Ascending aorta (tissue), 2 donors: Measurements from ENCODE around the gene UBLCP1. TPM values are rescaled to one million over a fixed set of nuclear protein-coding genes. Genes with fewer than 3 reads are reported as not detected.

Source experiments
- DNase-seq, 2 donors: peaks; one replicate each; pipeline ENCODE4 v3.0.0-alpha.2; 2019; ENCODE audit warnings: low spot score in 2 of 2
- H3K27ac ChIP-seq, 2 donors: fragments of 200-600 bp; sonication (generic); one replicate each; pipeline ENCODE4 v1.5.1; 2016 to 2017; ENCODE audit warnings: mild to moderate bottlenecking in 1 of 2
- H3K27me3 ChIP-seq: fragments of 200-600 bp; sonication (generic); one replicate; pipeline ENCODE4 v1.5.1; 2017
- H3K36me3 ChIP-seq, 2 donors: fragments of 200-600 bp; sonication (generic); one replicate each; pipeline ENCODE4 v1.5.1; 2016
- H3K4me1 ChIP-seq, 2 donors: fragments of 200-600 bp; sonication (generic); one replicate each; pipeline ENCODE4 v1.5.1; 2016 to 2017; ENCODE audit warnings: mild to moderate bottlenecking in 1 of 2
- H3K4me3 ChIP-seq, 2 donors: fragments of 200-600 bp; sonication (generic); one replicate each; pipeline ENCODE4 v1.5.1; 2016 to 2017; ENCODE audit warnings: mild to moderate bottlenecking in 1 of 2
- H3K9me3 ChIP-seq, 2 donors: fragments of 200-600 bp; sonication (generic); one replicate each; pipeline ENCODE4 v1.5.1; 2016
- intact Hi-C: fragments of 100-400 bp; cut with DNase I; formaldehyde crosslinking; loops from one replicate; pipeline ENCODE4 v1.15.1; 2023
- total RNA-seq: library from RNA; depleted of rRNA; stranded (reverse); fragments of >200 nt; gene quantifications from one replicate; pipeline ENCODE4 v1.1.0, GENCODE V29; 2016
- TF ChIP-seq, protein P1 (sequence below), 3 experiments: fragments of 200-600 bp in 2 of 3; fragments of 450-650 bp in 1 of 3; sonication (generic) in 2 of 3; IDR thresholded peaks; one replicate each; pipeline ENCODE4 v1.5.1; 2016 to 2019; ENCODE audit warnings: antibody characterized with exemption in 3 of 3, mild to moderate bottlenecking in 1 of 3, moderate library complexity in 1 of 3

The UBLCP1 gene
- total RNA-seq, 1 donor from 2014 or later: 11.0 TPM

DNA sequence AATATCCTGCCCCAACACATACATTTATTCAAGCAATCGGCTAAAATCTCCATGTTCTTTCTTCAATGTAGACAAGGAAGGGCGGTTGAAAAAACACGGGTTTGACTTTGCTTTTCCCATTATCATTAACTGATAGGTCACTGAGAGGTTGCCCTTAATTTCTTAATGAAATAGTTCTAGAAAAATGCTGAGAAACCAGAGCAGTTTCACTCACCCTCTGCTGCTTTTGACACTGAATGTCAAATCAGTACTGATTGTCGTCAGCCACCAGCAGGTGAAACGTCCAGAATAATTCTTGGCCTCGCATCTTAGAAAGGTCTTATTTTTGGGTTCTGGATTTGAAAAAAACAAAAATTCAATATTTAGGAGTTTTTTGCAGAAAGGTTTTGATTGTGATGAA lies 59.1 kb downstream of the UBLCP1 start:
- no peak for DNase-seq
- TF ChIP-seq, protein P1, sequence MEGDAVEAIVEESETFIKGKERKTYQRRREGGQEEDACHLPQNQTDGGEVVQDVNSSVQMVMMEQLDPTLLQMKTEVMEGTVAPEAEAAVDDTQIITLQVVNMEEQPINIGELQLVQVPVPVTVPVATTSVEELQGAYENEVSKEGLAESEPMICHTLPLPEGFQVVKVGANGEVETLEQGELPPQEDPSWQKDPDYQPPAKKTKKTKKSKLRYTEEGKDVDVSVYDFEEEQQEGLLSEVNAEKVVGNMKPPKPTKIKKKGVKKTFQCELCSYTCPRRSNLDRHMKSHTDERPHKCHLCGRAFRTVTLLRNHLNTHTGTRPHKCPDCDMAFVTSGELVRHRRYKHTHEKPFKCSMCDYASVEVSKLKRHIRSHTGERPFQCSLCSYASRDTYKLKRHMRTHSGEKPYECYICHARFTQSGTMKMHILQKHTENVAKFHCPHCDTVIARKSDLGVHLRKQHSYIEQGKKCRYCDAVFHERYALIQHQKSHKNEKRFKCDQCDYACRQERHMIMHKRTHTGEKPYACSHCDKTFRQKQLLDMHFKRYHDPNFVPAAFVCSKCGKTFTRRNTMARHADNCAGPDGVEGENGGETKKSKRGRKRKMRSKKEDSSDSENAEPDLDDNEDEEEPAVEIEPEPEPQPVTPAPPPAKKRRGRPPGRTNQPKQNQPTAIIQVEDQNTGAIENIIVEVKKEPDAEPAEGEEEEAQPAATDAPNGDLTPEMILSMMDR (IDR thresholded peaks at IDR 0.05): no peak
- Histone ChIP-seq H3K27ac (no peak overlapping the region), H3K9me3 (no peaks in the 10 kb centered on the region), H3K36me3 (no peaks in the 10 kb centered on the region), H3K4me3 (no peak overlapping the region), H3K4me1 (no peaks in the 10 kb centered on the region), H3K27me3 (no peaks in the 10 kb centered on the region)
- intact Hi-C loops: no loop called here

DNA sequence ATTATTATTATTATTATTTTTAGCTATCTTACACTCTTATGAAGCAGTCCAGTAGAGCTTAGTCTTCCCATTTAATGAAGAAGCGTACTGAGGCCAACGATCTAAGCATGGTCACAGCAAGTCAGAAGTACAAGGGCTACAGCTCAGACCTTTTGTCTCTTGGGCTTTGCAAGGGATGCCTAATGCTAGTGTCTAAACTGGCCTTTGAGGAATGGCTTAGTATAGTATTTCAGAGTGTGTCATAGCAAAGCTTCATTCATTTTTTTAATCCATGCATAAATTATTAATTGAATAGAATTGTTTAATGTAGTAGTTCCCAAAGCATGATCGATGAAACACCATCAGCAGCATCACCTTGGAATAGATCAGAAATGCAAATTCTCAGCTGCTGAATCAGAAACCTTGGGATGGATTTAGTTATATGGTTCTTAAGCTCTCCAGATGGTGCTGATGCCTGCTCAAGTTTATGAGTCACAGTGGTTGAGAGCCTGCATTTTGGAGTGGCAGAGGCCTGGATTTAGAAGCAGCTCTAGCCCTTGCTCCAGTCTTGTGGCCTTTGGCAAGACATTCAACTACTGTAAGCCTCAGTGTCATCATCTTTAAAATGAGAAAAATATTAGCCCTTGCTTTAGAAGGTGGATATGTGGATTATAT lies 61.1 kb downstream of the UBLCP1 start:
- intact Hi-C loops: no loop called here
- H3K4me3 ChIP-seq: no peak overlapping the region
- H3K9me3 ChIP-seq: no peaks in the 10 kb centered on the region

DNA sequence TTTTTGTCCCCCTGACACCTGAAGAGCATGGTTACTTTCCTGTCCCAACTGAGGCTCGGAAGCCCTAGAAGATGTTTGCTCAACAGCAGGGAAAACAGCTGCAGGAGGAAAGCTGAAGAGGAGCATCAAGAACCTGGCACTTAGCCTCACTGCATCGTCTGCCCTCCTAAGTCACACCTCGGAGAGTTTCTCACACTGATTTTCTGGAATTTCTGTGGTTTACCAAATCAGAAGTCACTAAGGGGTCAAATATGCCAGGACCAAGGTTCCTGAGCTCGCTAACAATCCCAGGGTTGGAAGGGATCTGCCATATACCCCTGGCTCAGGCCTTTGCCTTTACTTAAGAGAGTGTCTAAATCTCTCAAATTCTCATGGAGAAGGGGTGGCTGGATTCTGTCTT lies 61.9 kb downstream of the UBLCP1 start:
- Histone ChIP-seq H3K27ac (no peak overlapping the region), H3K36me3 (no peaks in the 10 kb centered on the region), H3K4me1 (no peaks in the 10 kb centered on the region), H3K9me3 (no peaks in the 10 kb centered on the region), H3K27me3 (no peaks in the 10 kb centered on the region), H3K4me3 (no peak overlapping the region)
- no peak for DNase-seq
- intact Hi-C loops: no loop called here
- TF ChIP-seq, protein P1 (IDR thresholded peaks at IDR 0.05): no peak

More for the DNA sequence above, 61.1 kb downstream of the UBLCP1 start:
- TF ChIP-seq, protein P1 (IDR thresholded peaks at IDR 0.05): no peak
- Histone ChIP-seq H3K36me3 (no peaks in the 10 kb centered on the region), H3K27ac (no peak overlapping the region), H3K27me3 (no peaks in the 10 kb centered on the region), H3K4me1 (no peaks in the 10 kb centered on the region)
- DNase-seq: no peak

DNA sequence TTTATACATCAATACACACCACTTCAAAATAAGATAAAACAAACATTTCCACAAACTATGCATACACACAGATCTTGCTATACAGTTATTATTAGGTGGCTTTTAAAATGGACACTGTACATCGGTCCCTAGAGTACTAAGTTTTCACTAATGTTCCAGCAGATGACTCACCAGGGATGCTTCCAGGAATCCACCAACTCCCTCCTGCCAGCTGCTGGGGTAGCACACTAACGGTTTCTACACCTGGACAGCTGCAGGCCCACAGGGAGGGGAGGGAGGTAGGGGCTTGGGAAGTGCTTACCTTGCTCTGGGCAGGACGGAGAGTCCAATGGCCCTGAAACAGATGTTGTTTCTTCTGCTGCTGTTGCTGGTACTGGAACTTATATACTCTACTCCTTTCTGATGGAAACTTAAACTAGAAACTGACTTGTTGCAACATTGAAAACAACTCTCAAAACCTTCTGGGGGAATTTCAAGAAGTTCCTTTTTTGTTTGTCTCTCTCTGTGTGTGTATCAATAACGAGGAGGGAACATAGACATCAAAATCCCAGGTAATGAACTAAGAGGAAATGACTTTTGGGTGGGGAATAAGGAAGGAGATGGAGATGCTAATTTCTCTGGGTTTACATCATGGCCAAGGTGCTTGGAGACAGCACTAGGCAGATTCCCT lies 67.2 kb downstream of the UBLCP1 start, which contains the start of gene IL12B:
Gene IL12B, minus strand, starts transcription at position 357 of the 670 bp plus-strand sequence. CDS start 3,705 bp downstream, outside the sequence.
- TF ChIP-seq, protein P1 (IDR thresholded peaks at IDR 0.05): no peak
- H3K9me3 ChIP-seq: no peaks in the 10 kb centered on the region
- peak within 1 kb of the TSS; percentile 49 to 65 for H3K4me3 ChIP-seq
- intact Hi-C loops: no loop called here
- H3K36me3 ChIP-seq: no peaks in the 10 kb centered on the region
- H3K27me3 ChIP-seq: no peaks in the 10 kb centered on the region
- peaks cover 0 to 7% of the 10 kb centered on the region in 2 donors for H3K4me1 ChIP-seq
- no peak within 1 kb of the TSS for H3K27ac ChIP-seq
- no peak for DNase-seq

DNA sequence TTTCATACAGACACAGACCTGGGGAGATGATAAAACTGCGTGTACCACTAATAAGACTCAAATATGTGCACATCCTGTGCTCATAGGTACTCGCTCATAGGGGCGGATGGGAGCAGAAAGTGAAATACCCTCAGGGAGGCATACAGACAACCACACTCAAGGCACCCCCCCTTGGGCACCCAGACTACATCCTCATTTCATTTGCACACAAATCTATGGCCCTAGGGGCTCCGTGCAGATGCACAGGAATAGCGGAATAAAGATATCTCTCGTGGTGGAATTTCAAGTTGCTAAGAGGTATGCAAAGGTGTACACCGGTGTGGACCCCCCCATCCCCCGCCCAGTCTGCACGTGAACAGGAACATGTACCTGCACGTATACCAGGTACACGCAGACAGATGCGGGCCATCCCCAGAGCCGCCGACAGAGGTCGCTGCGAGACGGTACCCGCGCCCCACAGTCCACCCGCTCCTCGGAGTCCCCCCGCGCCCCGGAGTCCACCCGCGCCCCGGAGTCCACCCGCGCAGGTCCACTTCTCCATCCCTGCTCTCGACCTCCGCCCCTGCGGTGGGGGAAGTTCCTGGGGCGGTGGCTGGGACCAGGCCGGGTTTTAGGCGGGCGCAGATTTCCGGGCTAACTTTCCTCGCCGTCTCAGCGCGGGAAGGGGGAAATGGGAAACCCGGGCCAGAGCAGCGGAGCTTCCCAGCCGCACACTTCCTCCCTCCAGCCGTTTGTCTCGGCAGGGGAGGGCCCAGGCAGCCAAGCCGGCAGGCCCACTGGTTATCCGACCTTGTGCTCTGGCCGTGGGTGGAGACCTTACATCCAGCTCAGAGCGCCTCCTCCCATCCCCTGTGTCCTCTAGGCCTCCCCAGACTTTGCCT lies 68.2 kb downstream of the UBLCP1 start:
- Histone ChIP-seq H3K9me3 (no peaks in the 10 kb centered on the region), H3K27me3 (no peaks in the 10 kb centered on the region), H3K4me3 (peak overlapping the region; percentile 49 to 65), H3K36me3 (no peaks in the 10 kb centered on the region), H3K27ac (no peak overlapping the region), H3K4me1 (peaks cover 0 to 7% of the 10 kb centered on the region in 2 donors)
- intact Hi-C loops: no loop called here
- TF ChIP-seq, protein P1 (IDR thresholded peaks at IDR 0.05): peak; percentile 61 to 73 (median 71)
- peak in 1 of 2 donors; percentile 72 for DNase-seq
